Urothelium cell line (cell line): ENCODE data around the gene AKAP10.
"Not testable (repeated sequence)": the region's sequence is repeated elsewhere in the genome, so short reads cannot be mapped to it uniquely, and the experiment has no call there.

Experiments used
- DNase-seq: peaks from one replicate; pipeline ENCODE4 v3.0.0; 2011; ENCODE audit warnings: low spot score, mixed read lengths
- FAIRE-seq: peaks from 2 replicates; lab custom pipeline; 2011; peaks lifted over from hg19 to GRCh38; lab: Jason Lieb, UNC

Gene AKAP10

GRCh38 chr17:19979917-19980770, 2.5 kb upstream of the AKAP10 start:
- DNase-seq (no peak), FAIRE-seq (no peak)

DNA sequence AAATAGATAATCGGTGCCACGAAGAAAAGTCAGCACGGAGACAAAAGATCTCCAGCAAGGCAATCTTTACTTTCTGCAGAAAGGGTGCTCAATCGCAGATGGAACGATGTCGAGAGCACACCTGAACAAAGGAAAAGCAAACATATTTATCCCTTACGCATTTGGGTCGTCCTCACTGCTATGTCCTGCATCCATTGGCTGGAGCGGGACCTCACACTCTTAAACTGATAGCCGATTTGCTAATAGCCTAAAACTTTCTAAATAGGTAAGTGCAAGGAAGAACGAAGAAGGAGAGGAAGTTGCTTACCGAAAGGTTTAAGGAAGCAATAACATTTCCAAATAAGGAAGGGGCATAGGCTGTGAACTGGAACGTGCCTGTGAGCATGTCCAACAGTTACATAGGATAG, 1.2 kb upstream of the AKAP10 start:
- FAIRE-seq, result no peak
- no peak for DNase-seq

- DNase-seq (no peak), FAIRE-seq (no peak)
These were observed 678 bp upstream of the AKAP10 start for GRCh38 chr17:19978209-19978802.

DNA sequence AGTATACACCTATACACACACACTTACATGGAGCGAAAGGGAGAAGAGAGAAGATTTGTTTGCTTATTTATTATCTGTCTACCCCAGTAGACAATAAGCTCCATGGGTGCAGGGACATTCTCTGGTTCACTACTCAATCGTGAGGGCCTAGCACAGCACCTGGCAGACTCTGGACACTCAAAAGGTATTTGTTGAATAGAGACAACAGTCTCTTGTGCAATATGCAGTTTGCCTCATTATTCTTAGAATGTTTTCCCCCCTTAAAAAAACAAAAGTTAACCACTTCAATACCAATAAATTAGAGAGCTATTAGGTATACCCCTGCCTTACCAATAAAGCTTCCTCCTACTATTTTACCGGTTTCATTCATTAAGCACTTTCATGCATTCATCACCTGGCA, 2.0 kb downstream of the AKAP10 start:
- FAIRE-seq (no peak), DNase-seq (no peak)

- DNase-seq, result no peak
- FAIRE-seq, result no peak
These were observed 4.5 kb downstream of the AKAP10 start for GRCh38 chr17:19973156-19973555.

GRCh38 chr17:19962954-19963353, 14.7 kb downstream of the AKAP10 start:
- not testable (repeated sequence) for FAIRE-seq

GRCh38 chr17:19958023-19958422, 19.6 kb downstream of the AKAP10 start:
- FAIRE-seq (no peak), DNase-seq (peak; percentile 87)

More at GRCh38 chr17:19962954-19963353, 14.7 kb downstream of the AKAP10 start:
- not testable (repeated sequence) for DNase-seq

DNA sequence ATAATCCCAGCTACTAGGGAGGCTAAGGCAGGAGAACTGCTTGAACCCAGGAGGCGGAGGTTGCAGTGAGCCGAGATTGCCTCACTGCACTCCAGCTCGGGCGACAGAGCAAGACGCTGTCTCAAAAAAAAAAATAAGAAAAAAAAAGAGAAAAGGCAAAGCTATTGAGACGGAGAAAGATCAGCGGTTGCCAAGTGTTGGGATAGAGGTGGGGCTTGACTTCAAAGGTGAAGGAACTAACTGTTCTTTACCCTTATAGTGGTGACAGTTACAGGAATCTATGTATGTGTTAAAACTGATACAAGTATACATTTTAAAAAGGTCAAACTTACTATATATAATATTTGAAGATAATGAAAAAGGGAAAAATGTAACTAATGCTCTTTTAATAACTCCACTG, 22.5 kb downstream of the AKAP10 start:
- DNase-seq (no peak), FAIRE-seq (no peak)

DNA sequence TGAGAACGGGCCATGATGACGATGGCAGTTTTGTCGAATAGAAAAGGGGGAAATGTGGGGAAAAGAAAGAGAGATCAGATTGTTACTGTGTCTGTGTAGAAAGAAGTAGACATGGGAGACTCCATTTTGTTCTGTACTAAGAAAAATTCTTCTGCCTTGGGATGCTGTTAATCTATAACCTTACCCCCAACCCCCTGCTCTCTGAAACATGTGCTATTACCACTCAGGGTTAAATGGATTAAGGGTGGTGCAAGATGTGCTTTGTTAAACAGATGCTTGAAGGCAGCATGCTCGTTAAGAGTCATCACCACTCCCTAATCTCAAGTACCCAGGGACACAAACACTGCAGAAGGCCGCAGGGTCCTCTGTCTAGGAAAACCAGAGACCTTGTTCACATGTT, 26.2 kb downstream of the AKAP10 start:
- not testable (repeated sequence) for FAIRE-seq, DNase-seq

- DNase-seq, FAIRE-seq: not testable (repeated sequence)
These were observed 26.9 kb downstream of the AKAP10 start for GRCh38 chr17:19950624-19951195.

DNA sequence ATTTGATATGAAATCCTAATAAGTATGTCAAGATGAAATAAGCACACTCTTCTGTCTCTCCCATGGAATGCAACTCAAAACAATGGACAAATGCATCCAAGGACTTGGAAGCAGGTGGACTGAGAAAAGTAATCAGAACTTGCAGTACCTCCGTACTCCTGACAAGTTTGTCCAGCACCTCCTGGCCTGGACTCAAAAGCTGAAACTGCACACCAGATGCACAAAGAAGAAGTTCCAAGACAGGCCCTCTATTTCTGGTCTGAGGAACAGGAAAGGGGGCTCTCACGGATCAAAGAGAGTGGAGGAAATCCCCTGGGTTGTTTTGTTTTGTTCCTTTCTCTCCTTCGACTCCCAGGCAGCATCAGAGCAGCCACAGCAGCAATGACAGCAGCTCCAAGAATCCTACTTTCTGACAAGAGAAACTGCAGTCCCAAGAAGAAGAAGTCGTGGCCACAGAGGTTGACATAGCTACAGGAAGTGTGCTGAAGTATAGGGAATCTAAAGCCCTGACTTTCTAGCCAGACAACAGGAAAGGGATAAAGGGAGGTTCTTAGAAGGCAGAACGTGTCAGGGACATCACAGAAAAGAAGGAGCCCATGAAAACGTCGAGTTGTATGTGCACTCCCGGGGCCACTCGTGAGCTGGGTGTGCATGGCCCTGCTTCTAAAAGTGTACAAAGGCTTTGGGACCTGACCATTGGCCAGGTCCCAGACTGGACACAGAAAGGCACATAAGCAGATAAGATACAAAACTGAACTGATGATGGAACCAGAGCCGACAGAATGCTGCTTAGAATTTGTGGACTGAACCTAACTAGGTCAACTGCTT, 29.3 kb downstream of the AKAP10 start:
- FAIRE-seq (no peak), DNase-seq (no peak)

- no peak for DNase-seq
- FAIRE-seq, result no peak
These were observed 30.7 kb downstream of the AKAP10 start for GRCh38 chr17:19946921-19947320.

DNA sequence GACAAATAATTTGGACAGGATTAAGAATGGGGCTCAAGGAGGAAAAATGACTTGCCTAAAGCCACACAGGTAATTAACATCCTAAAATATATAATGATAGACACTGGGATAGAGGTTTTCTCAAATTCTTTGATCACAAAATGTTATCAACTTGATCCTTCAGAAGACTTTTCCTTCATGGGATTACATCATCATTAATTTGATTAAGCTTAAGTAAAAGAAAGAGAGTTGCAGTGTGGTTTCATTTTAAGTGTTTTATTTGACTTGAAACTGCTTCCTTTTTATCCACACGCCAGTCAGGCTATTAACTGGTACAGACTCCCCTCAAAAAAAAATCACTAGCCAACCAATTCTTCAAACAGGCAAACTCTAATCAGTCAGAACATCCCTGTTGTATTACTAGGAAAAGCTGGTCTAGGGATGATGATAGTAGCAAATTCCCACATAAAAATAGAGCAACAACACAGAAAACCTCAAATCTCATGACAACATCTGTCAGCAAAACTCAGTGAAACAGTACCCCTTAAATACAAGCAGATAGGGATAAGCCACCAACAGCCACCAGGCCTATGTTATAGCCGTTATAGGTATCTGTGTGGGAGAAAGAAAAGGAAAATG, 32.5 kb downstream of the AKAP10 start:
- DNase-seq (no peak), FAIRE-seq (no peak)

GRCh38 chr17:19943599-19943998, 34.0 kb downstream of the AKAP10 start:
- FAIRE-seq (no peak), DNase-seq (no peak)

GRCh38 chr17:19943026-19943425, 34.6 kb downstream of the AKAP10 start:
- FAIRE-seq, result no peak

GRCh38 chr17:19940722-19941464, 36.7 kb downstream of the AKAP10 start:
- DNase-seq (peak; percentile 23), FAIRE-seq (no peak)

More at GRCh38 chr17:19943026-19943425, 34.6 kb downstream of the AKAP10 start:
- no peak for DNase-seq

DNA sequence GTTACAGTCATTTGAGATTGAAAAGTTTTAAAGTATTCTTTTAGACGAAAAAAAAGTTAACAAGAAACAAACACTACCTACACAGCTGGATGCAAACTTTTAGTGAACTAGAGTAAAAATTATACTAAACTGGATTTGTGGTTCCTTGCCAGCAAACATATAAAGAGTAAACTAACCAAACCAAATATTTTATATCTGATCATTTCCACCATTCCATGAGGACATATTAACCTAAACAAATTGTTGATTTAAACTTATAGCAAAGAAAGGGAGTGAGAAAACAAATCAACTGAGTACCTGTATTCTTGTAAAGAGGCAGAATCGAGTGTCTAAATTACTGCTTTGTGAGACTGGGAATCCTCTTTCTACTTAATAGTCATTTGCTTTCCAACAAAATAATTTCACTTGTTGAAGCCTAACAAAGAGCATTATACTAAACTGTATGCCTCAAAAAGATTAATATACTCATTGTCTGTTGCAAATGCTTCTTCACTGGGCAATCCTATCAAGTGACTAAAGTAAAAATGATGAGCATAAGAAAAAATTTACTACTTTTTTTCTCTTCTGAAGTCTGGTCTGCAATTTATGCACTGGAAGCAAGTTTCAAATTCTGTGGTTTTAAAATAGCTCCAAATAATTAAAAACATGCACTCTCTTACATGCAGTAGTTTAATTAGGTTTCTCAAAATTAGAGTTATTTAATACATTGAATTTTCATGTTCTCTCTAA, 37.5 kb downstream of the AKAP10 start:
- no peak for DNase-seq
- no peak for FAIRE-seq

DNA sequence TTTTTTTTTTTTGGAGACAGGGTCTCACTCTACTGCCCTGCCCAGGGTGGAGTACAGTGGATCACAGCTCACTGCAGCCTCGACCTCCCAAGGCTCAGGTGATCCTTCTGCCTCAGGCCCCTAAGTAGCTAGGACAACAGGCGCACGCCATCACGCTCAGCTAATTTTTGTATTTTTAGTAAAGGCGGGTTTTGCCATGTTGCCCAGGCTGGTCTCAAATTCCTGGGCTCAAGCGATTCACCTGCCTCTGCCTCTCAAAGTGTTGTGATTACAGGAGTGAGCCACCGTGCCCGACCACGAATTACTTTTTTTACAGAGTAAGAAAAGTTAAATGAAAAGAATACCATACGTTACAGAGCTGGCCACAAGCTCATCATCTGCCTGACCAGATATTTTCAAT, 38.9 kb downstream of the AKAP10 start:
- FAIRE-seq (no peak), DNase-seq (no peak)

GRCh38 chr17:19937522-19937921, 40.1 kb downstream of the AKAP10 start:
- FAIRE-seq, result no peak
- no peak for DNase-seq
